RPMI8226 (cell line): ENCODE results near the gene CBX4.
"Not testable (repeated sequence)": the region's sequence is repeated elsewhere in the genome, so short reads cannot be mapped to it uniquely, and the experiment has no call there.

Experiments used
- DNase-seq: peaks from one replicate; pipeline ENCODE4 v3.0.0-alpha.2; 2015

CBX4 gene

DNA sequence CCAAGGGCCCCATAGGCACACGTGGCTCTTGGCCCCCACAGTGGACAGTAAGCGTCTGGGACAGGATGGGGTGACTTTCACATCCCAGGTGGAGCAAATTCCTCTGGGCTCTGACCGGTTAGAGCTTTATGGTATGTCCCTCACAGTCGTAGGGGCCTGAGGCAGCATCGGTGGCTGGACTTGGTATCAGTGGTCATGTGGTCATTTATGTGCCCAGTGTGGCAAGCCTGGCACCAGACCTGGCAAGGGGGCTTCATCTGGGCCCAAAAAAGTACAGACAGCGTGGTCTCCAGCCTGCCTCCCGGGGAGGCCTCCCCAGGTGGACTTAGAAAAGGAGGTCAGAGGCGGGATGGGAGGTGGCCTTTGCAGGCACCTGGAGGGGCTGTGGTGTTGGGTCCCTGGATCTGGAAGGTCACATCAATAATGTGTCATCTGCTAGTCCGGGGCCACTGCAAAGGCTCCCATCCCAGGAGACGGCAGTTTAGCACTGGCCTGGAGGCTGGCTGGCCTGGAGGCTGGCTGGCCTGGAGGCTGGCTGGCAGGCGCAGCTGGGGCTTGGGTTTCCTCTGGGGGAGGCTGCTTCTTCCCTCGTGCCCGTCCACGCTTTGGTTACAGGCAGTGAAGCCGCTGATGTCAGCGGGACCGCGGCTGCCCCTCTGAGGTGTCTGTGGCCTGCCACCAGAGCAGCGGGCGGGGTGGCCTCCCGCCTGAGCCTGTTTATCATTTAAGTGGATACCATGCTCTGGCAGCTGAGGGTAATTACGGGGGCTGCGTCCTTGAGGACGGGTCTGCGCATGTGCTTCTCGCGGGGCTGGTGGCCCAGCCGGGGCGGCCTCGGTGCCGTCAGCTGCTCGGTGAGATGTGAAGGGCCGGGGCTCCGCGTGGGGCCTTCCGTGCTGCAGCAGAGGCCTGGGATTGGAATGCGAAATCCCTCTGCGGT is 20.7 kb upstream of the CBX4 start:
- DNase-seq, result no peak

DNA sequence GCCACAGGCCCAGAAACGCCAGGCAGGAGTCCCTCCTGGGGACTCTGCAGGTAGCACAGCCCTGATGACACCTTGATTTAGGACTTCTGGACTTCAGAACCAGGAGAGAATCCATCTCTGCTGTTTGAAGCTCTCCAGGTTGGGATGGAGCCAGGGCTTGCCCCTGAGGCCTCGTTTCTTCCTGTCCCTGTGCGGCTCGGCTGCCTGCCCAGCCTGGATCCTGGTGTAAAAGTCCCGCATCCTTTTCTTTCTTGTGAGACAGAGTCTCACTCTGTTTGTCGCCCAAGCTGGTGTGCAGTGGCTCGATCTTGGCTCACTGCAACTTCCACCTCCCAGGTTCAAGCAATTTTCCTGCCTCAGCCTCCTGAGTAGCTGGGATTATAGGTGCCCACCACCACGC is 17.9 kb upstream of the CBX4 start:
- no peak for DNase-seq

DNA sequence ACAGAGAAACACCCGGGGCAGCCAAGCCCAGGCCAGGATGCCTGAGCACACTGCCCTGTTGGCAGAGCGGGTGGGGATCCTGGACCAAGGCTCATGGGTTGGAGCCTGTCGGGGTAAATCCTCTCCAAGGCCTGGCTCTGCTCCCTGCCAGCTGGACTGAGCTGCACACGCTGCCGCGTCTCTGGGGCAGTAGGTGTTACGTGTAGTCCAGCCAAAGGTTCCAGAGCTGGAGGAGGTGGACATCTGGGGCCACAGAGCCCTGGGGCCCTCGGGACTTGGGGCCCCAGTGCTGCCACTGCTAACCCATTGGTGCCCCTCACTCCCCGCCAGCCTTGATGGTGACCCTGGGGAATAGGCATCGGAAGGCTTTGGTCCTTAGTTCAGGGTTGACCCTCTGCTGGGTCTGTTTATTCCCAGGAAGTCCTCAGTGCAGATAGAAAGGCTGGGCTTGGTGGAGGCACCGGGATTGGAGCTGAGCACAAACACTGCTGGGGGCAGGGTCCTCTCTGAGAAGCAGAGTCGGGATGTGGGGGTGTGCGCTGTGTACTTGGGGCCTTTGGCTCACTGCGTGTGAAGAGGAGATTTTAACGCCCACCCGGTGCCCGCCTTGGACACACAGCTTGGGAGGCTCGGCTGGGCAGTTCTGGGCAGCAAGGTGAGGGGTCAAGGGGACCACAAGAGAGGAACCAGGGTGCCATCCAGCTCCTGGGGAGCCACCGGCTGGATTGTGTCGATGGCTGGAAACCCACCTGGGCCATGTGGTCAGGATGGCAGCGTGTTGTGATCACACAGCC is 16.3 kb upstream of the CBX4 start:
- DNase-seq, result no peak

DNA sequence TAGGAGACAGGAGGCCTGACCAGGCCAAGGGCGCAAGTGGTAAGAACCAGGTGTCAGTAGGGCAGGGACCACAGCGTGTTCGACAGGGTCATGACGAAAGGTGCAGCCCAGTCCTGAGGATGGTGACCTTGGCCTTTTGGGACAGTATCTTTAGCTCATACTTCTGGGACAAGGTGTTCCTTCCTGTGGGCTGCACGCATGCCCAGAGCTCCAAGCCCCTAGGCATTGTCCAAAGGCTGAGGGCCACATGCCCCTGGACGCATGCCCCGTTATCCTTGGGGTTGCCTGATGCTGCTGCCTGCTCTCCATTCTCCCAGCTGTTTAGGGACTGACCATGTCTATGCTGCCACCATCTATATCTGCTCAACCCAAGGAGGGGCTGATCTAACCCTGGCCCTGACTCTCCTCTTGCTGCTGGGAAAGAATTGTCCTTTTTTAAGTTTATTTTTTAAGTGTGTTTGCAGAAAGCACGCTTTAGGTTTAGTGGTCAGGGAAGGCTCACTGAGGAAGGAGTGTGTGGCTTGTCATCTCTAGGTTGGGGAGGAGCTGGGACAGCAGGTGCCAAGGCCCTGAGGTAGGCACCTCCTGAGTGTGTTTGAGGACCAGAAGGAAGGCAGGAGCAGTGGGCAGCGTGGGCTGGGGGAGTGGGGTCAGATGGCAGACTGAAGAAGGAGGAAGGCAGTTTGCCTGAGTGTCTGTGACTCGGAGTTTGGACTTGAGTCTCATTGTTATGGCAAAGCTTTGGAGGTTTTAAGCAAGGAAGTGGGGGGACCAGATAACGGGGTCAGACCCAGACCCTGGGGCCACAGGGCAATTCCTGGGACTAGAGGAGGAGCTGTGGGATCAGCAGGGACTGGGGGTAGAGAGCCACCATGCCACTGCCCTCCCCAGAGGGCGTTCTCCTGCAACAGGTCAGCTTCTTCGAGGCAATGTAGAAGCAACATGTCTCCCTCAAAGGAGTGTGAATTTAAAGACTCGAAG is 15.1 kb upstream of the CBX4 start:
- no peak for DNase-seq

DNA sequence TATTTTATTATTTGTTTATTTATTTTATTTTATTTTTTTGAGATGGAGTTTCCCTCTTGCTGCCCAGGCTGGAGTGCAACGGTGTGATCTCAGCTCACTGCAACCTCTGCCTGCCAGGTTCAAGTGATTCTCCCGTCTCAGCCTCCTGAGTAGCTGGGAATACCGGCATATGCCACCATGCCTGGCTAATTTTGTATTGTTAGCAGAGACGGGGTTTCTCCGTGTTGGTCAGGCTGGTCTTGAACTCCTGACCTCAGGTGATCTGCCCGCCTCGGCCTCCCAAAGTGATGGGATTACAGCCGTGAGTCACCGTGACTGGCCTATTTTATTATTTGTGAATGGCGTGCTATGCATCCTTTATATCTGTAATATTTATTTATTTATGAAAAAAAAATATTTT is 13.9 kb upstream of the CBX4 start:
- not testable (repeated sequence) for DNase-seq

DNA sequence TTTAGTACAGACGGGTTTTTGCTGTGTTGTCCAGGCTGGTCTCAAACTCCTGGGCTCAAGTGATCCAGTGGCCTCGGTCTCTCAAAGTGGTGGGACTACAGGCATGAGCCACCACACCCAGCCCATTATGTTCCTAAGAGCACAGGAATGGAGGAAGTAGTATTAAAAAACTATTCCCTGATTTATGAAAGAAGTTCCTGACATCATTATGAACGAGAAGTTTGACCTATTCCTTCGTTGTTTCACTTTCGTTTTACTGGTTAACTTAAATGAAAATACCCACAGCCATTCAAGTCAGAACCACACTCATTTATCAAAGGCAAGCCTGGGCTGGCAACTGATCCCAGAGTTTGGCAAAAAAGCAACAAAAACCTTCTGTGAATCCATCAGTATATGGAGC is 13.5 kb upstream of the CBX4 start:
- DNase-seq, result no peak

DNA sequence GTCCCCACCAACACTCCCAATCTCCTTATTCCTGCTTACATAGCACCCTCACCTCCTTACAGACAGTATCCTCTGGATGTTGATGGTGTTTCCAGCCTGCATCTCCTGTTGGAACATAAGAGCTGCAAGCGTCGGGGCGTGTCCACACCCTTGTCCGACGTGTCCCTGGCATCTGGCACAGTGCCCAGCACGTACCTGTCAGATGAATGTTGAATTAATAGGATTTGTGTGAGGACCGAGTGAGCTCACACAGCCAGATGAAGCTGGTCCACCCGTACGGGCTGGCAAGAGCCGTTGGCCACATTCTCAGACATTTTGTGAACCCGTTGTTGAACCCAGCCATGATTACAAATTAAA is 12.2 kb upstream of the CBX4 start:
- no peak for DNase-seq

DNA sequence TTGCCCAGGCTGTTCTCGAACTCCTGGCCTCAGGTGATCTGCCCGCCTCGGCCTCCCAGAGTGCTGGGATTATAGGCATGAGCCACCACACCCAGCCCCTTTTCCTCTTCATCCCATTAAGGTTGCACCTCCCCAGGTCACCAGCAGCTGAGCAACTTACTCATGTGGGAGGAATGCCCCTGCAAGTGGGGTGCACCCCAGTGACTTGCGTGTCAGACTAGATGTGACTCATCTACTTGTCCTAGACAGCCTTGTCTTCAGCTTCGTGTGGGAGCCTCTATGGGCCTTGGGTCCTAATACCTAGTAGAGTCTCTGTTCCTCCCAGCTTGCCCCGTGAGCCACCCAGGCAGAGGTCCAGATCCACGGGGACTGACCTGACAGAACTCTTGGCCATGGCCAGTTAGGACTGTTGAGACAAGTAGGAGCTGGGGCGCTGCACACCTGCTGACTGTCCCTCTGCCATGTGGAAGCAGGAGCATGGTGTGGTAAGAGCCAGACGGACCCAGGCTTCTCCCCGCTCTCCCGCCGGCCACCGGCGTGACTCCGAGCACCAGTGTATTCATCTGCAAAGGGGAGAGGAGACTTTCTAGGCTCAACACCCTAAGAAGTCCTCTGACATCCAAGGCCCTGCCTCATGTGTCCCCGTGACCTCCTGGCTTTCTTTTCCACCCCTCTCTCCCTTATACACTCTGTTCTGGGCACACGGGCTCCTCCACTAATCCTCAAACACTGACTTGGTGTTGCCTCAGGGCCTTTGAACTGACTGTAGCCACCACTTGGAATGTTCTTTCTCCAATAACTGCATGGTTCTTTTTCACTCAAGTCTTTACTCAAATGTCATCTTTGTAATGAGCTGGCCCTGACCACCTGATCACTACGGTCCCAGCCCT is 11.6 kb upstream of the CBX4 start:
- DNase-seq, result no peak

DNA sequence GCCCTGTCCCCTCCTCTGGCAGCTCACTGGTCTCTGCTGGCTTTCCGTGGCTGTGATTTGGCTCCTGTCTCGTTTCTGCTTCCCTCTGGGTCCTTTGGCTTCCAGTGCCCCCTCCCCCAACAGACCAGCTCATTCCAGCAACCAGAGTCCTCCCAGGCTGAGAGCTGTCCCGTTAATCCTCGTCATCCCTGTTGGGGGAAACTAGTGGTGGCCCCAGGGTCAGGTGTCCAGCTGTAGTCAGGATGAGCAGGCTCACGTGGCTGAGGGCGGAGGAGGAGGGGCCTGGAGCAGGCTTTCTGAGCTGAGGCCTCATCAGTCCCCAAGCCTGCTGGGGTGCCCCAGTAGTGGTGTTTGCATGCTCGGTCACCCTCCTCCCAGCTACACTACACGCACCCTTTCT is 10.7 kb upstream of the CBX4 start:
- no peak for DNase-seq

DNA sequence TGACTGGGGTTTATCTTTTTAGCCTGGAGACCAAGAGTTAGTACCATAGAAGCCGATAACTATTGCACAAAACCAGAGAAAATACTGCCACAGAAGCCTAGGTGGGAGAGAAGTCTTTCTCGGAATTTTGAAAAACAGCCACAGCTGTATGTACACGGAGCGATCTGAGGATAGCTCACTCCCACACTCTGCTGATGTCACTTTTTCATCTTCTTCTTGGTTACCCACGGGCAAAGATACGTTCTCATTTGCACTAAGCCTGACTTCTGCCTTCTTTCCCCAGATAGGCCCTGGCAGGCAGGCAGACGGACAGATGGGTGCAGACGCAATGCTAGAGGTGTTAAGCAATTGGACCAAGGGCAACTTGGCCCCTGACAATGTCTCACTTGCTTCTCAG is 9.1 kb upstream of the CBX4 start:
- DNase-seq, result no peak

DNA sequence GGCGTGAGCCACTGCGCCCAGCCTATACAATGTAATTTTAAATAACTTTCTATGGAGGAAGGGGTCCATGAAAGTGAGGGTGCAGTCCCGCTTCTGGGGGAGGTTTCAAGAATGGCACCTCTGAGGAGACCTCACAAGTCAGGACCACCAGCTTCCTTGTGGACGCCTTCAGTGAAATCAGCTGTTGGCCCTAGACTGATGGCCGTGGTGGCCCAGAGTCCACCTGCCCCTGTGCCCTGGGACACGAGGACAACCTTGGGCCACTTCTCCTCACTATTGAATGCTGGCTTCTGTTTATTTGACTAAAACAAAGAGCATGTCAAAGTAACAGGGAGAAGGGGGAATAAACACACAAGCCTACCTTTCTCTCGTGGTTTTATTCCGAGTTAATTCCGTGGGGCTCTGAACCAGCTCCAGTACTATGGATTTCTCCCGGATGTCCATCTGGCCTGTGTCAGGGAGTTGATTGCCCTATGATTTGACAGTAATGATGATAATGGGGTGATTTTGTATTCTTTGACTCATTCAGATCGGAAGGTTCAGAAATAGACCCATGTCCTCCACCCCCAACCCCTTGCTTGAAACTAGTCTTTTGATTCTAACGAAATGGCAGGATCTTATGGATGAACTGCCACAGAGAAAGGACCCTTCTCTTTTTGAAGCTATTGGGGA is 8.6 kb upstream of the CBX4 start:
- DNase-seq, result no peak

DNA sequence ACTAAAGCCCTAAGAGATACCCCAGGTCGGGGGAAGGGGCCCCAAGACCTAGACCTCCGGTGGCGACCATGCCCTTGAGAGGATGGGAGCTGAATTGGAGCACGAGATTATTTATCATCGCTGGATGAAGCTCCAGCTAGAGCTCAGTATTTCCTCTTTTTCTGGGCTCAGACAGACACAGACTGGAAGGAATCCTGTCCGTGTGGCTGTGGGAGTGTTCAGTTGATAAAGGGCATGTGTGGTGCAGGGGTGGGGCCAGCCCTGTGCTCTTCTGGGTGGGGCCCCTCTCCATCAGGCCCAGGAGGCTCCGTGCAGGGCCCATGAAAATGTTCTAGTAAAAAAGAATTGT is 6.3 kb upstream of the CBX4 start:
- no peak for DNase-seq

DNA sequence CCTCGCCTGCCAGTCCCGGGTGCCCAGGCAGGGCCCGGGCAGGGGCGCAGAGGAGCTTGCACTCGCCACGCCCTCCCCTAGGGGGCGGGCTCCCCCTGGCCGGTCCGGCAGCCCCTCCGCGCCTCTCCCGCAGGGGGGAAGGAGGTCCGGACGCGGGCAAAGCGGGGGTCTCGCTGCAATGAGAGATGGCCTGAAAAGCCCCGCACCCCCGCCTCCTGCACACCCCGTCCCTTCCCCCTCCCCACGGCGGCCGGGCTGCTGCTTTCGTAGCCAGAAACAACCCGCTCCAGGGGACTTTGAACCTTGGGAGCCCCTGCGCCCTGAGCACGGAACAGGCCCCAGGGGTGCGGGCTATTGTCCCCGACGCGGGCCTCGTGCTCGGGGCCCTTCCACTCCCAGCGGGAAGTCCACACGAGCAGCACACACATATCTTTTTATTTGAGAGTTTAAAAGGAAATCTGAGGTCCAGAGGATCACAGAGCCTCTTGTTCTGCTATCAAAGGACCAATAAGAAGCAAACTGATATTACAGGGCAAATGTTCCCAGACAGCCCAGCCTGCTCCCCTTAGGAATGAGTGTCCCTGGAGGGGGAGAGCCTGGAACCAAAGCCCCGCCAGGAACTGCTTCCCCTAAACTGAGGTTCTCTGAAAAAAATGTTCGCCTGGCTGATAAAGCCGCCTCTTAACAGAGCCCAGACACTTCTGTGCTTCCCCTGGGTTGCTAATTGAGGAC is 5.8 kb upstream of the CBX4 start:
- peak; percentile 69 for DNase-seq

DNA sequence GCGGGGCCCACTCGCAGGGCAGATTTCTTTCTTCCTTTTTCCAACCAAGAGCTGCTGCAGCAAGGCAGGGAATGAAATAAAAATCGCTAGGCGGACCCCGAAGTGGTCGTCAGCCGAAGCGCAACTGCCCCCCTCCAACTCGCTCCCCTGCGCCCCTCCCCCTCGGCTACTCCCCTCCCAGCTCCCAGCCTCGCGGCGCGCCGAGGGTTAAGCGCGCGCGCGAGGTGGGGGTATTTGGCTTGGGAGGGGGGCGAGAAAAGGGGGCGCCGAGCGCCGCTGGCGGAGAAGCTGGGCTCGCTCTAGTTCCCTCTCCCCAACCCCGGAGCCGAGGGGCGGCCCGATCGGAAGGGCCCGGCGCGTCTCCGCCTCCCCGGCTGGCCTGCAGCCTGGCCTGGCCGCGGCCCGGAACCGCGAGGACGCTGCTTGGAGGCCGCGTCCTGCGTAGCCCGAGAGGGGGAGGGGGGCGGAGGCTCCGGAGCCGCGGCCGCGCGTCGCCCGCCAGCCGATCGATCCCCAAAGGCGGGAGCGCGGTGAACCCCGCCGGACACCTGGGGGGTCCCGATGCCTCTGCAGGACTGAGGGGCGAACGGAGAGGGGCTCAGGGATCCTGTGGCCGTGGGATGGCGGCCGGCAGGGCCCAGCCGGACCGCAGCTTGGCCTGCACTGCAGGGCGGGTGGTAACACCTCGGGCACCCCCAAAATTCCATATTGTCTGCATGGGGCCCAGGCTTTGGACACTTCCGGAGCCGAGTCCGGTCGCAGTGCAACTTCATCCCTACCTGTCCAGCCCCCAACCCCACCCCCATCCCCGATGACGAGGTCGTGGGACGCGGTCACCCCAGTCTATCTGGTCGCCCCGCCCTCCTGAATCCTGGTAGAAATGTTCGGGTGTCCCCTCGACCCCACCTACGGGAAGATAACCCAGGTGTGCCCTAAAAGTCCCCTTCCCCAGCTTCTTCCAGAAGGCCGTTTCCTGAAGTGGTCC is 4.9 kb upstream of the CBX4 start:
- DNase-seq, result peak; percentile 75

DNA sequence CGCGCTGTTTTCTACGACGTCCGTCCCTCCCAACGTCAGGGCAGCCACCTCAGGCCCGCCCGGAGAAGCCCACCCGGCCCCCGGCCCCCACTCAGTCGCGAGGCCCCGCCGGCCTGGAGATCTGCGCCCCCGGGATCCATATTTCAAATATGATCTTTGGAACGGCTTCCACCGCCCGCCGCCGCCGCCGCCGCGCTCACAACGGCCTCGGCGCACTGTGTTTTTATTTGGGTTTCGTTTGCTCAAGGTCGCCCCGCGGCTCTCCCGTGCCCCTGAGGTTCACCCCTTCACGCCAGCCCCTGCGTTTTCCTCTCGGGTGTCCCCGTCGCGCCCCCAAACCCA is 4.2 kb upstream of the CBX4 start:
- no peak for DNase-seq

DNA sequence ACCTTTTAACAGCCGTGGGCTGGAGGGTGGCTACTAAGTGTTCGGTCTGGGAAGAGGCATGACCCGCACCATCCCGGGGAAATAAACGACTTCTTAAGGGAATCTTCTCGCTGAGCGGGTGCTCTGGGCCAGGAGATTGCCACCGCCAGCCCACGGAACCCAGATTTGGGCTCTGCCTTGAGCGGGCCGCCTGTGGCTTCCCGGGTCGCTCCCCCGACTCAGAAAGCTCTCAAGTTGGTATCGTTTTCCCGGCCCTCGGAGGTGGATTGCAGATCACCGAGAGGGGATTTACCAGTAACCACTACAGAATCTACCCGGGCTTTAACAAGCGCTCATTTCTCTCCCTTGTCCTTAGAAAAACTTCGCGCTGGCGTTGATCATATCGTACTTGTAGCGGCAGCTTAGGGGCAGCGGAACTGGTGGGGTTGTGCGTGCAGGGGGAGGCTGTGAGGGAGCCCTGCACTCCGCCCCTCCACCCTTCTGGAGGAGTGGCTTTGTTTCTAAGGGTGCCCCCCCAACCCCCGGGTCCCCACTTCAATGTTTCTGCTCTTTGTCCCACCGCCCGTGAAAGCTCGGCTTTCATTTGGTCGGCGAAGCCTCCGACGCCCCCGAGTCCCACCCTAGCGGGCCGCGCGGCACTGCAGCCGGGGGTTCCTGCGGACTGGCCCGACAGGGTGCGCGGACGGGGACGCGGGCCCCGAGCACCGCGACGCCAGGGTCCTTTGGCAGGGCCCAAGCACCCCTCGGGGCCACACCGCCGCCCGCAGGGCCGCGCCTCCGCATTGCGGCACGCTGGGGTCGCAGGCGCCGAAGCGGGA is 3.6 kb upstream of the CBX4 start:
- DNase-seq, result no peak

DNA sequence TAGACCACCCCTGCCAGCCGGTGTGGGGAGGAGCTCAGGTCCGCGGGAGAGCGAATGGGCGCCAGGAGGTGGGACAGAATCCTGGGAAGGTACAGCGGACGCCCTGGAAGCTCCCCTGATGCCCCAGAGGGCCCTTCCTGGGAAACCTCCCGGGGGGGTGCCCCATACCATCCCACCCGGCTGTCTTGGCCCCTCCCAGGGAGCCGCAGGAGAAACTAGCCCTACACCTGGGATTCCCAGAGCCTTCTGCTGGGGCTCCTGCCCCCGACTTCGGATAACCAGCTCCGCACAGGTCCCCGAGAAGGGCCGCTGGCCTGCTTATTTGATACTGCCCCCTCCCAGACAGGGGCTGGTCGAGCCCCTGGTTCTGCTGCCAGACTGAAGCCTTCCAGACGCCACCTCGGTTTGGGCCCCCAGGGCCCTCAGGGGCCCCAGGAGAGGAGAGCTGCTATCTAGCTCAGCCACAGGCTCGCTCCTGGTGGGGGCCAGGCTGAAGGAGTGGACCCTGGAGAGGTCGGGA is 3.0 kb upstream of the CBX4 start:
- DNase-seq, result no peak

DNA sequence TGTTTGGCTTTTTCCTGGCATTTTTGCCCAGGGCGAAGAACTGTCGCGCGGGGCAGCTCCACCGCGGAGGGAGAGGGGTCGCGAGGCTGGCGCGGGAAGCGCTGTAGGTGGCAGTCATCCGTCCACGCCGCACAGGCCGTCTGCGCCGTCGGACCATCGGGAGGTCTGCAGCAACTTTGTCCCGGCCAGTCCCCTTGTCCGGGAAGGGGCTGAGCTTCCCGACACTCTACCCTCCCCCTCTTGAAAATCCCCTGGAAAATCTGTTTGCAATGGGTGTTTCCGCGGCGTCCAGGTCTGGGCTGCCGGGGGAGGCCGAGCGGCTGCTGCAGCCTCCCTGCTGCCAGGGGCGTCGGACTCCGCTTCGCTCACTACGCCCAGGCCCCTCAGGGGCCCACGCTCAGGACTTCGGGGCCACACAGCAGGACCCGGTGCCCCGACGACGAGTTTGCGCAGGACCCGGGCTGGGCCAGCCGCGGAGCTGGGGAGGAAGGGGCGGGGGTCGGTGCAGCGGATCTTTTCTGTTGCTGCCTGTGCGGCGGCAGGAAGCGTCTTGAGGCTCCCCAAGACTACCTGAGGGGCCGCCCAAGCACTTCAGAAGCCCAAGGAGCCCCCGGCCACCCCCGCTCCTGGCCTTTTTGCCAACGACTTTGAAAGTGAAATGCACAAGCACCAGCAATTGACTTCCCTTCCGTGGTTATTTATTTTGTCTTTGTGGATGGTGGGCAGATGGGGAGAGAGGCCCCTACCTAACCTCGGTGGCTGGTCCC is 2.3 kb upstream of the CBX4 start:
- DNase-seq, result no peak
